ENCODE measurements around the gene PIBF1.

GRCh38 chr13:73065665-73066340, 283.9 kb downstream of the PIBF1 start:
- TF ChIP-seq, protein P1, sequence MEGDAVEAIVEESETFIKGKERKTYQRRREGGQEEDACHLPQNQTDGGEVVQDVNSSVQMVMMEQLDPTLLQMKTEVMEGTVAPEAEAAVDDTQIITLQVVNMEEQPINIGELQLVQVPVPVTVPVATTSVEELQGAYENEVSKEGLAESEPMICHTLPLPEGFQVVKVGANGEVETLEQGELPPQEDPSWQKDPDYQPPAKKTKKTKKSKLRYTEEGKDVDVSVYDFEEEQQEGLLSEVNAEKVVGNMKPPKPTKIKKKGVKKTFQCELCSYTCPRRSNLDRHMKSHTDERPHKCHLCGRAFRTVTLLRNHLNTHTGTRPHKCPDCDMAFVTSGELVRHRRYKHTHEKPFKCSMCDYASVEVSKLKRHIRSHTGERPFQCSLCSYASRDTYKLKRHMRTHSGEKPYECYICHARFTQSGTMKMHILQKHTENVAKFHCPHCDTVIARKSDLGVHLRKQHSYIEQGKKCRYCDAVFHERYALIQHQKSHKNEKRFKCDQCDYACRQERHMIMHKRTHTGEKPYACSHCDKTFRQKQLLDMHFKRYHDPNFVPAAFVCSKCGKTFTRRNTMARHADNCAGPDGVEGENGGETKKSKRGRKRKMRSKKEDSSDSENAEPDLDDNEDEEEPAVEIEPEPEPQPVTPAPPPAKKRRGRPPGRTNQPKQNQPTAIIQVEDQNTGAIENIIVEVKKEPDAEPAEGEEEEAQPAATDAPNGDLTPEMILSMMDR (conservative IDR thresholded peaks at IDR 0.05 in 1 of 2, IDR thresholded peaks at IDR 0.05 in 1 of 2; ENCODE audit: extremely low read depth in 1 of 2, insufficient read depth in 1 of 2, low read depth in 1 of 2, low read length in 2 of 2), result no peak
- TF ChIP-seq EZH2 (IDR thresholded peaks at IDR 0.05; ENCODE audit: borderline replicate concordance, low read length), result no peak

Measured in mammary epithelial cell (primary cell).